Measurements from ENCODE around the gene USP44. TPM values are rescaled to one million over a fixed set of nuclear protein-coding genes. Genes with fewer than 3 reads are reported as not detected.

Gene USP44
- total and polyA plus RNA-seq, 2 donors (not counting 3 experiments of a cell fraction or from before 2014, with no cell fraction given): 0.91 to 3.1 TPM

- intact Hi-C loops (cut with micrococcal nuclease): no loop called here
- CTCF ChIA-PET: interaction anchor here (0.9 to 2.7 kb wide), 4 partner anchors 11 to 33 kb away, joined by 3 to 13 read pairs (median 8); no protein-coding TSS in a partner anchor
- DNase-seq (ENCODE audit: low read depth, low spot score) (no peak), FAIRE-seq (no peak)
- Histone ChIP-seq H3K36me3 (ENCODE audit: control insufficient read depth in 2 of 2, extremely low read depth in 1 of 2, insufficient read depth in 2 of 2, low read length in 2 of 2) (no peaks in the 10 kb centered on the region), H3K9me1 (replicated peaks; ENCODE audit: control insufficient read depth, extremely low read depth, insufficient read depth, low read length) (no peaks in the 10 kb centered on the region), H3K27ac (ENCODE audit: insufficient read depth, low read depth, low read length) (no peak overlapping the region), H3K4me3 (replicated peaks in 1 of 3; ENCODE audit: insufficient read depth in 1 of 3, low read depth in 1 of 3, low read length in 3 of 3) (no peak overlapping the region), H3K4me2 (ENCODE audit: insufficient read depth, low read length) (peak overlapping the region; percentile 20), H2AFZ (ENCODE audit: low read depth, low read length) (peak overlapping the region; percentile 62), H3K9ac (replicated peaks; ENCODE audit: extremely low read depth, insufficient read depth, low read length) (no peak overlapping the region), H3K27me3 (ENCODE audit: control insufficient read depth in 2 of 2, insufficient read depth in 2 of 2, low read length in 2 of 2) (peaks cover 4 to 14% of the 10 kb centered on the region in 2 experiments), H3K4me1 (ENCODE audit: control insufficient read depth, extremely low read depth, insufficient read depth, low read length) (peaks cover 19% of the 10 kb centered on the region), H3K9me3 (replicated peaks; ENCODE audit: control insufficient read depth, insufficient read depth, low read length) (peaks cover 2% of the 10 kb centered on the region), H3K79me2 (ENCODE audit: control insufficient read depth, insufficient read depth, low read length) (no peaks in the 10 kb centered on the region), H4K20me1 (replicated peaks; ENCODE audit: control insufficient read depth, extremely low read depth, insufficient read depth, low read length) (no peaks in the 10 kb centered on the region)
- no peak for TF ChIP-seq MYC (IDR thresholded peaks at IDR 0.05; ENCODE audit: low read depth, low read length)
- TF ChIP-seq JUN (IDR thresholded peaks at IDR 0.05; ENCODE audit: borderline replicate concordance, insufficient read depth, insufficient read length, low read depth): no peak
- no peak for TF ChIP-seq FOS (IDR thresholded peaks at IDR 0.05; ENCODE audit: borderline replicate concordance, insufficient read depth, low read length)
- TF ChIP-seq EZH2 (IDR thresholded peaks at IDR 0.05; ENCODE audit: borderline replicate concordance, low read depth, low read length, severe bottlenecking): no peak
- no peak for TF ChIP-seq GATA2 (IDR thresholded peaks at IDR 0.05; ENCODE audit: insufficient read depth, insufficient read length, low read depth, low read length)
- no peak for TF ChIP-seq POLR2A (IDR thresholded peaks at IDR 0.05; ENCODE audit: low read depth, low read length)
- TF ChIP-seq CTCF (IDR thresholded peaks at IDR 0.05; ENCODE audit: extremely low read depth in 1 of 2, insufficient read depth in 1 of 2, low read depth in 1 of 2, low read length in 2 of 2): no peak
- TF ChIP-seq, protein P1, sequence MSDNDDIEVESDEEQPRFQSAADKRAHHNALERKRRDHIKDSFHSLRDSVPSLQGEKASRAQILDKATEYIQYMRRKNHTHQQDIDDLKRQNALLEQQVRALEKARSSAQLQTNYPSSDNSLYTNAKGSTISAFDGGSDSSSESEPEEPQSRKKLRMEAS (IDR thresholded peaks at IDR 0.05; ENCODE audit: insufficient read depth, insufficient read length): no peak
- TF ChIP-seq POLR2AphosphoS5 (IDR thresholded peaks at IDR 0.05; ENCODE audit: insufficient read depth, low read depth, low read length): no peak
- BruUV-seq (replicated peaks): no TSS peak
- dilution Hi-C loops (cut with MboI; ENCODE audit: extremely low pct_ligation_motif_present, low sequenced_read_pairs): no loop called here
- POLR2A ChIA-PET: no interaction called here
Observed at GRCh38 chr12:95545303-95545702, 6.0 kb downstream of the USP44 start.

Data from endothelial cell of umbilical vein (primary cell).